ENCODE measurements around the gene MAP3K9.

MAP3K9 gene

GRCh38 chr14:70726651-70727375 lies 82.5 kb downstream of the MAP3K9 start:
- H3K27me3 ChIP-seq (ENCODE audit: insufficient read depth, poor library complexity, severe bottlenecking) = no peaks in the 10 kb centered on the region
- H3K4me3 ChIP-seq (ENCODE audit: severe bottlenecking) = no peak overlapping the region
- DNase-seq (ENCODE audit: low spot score) = no peak
- H3K36me3 ChIP-seq (ENCODE audit: low read depth) = peaks cover 54% of the 10 kb centered on the region
- TF ChIP-seq CTCF (IDR thresholded peaks at IDR 0.05; ENCODE audit: poor library complexity, severe bottlenecking) = no peak
- no peak for ATAC-seq (ENCODE audit: low read depth)
- H3K4me1 ChIP-seq (ENCODE audit: insufficient read depth, poor library complexity, severe bottlenecking) = no peaks in the 10 kb centered on the region
- no peaks in the 10 kb centered on the region for H3K9me3 ChIP-seq (ENCODE audit: severe bottlenecking)
- no peak overlapping the region for H3K27ac ChIP-seq (ENCODE audit: poor library complexity, severe bottlenecking)

GRCh38 chr14:70724944-70725343 lies 84.4 kb downstream of the MAP3K9 start:
- no peak overlapping the region for H3K27ac ChIP-seq (ENCODE audit: poor library complexity, severe bottlenecking)
- TF ChIP-seq CTCF (IDR thresholded peaks at IDR 0.05; ENCODE audit: poor library complexity, severe bottlenecking) = no peak
- H3K9me3 ChIP-seq (ENCODE audit: severe bottlenecking) = no peaks in the 10 kb centered on the region
- DNase-seq (ENCODE audit: low spot score) = no peak
- no peak overlapping the region for H3K4me3 ChIP-seq (ENCODE audit: severe bottlenecking)
- H3K27me3 ChIP-seq (ENCODE audit: insufficient read depth, poor library complexity, severe bottlenecking) = no peaks in the 10 kb centered on the region
- ATAC-seq (ENCODE audit: low read depth) = no peak
- H3K36me3 ChIP-seq (ENCODE audit: low read depth) = peaks cover 35% of the 10 kb centered on the region
- H3K4me1 ChIP-seq (ENCODE audit: insufficient read depth, poor library complexity, severe bottlenecking) = no peaks in the 10 kb centered on the region

GRCh38 chr14:70724110-70724509 lies 85.2 kb downstream of the MAP3K9 start:
- peaks cover 27% of the 10 kb centered on the region for H3K36me3 ChIP-seq (ENCODE audit: low read depth)
- TF ChIP-seq CTCF (IDR thresholded peaks at IDR 0.05; ENCODE audit: poor library complexity, severe bottlenecking) = no peak
- H3K9me3 ChIP-seq (ENCODE audit: severe bottlenecking) = no peaks in the 10 kb centered on the region
- no peak for ATAC-seq (ENCODE audit: low read depth)
- H3K4me1 ChIP-seq (ENCODE audit: insufficient read depth, poor library complexity, severe bottlenecking) = peaks cover 6% of the 10 kb centered on the region
- no peaks in the 10 kb centered on the region for H3K27me3 ChIP-seq (ENCODE audit: insufficient read depth, poor library complexity, severe bottlenecking)
- no peak for DNase-seq (ENCODE audit: low spot score)
- no peak overlapping the region for H3K27ac ChIP-seq (ENCODE audit: poor library complexity, severe bottlenecking)
- no peak overlapping the region for H3K4me3 ChIP-seq (ENCODE audit: severe bottlenecking)

- DNase-seq (ENCODE audit: low spot score) (no peak), ATAC-seq (ENCODE audit: low read depth) (no peak)
- no peaks in the 10 kb centered on the region for H3K27me3 ChIP-seq (ENCODE audit: insufficient read depth, poor library complexity, severe bottlenecking)
- peak overlapping the region; percentile 8 for H3K27ac ChIP-seq (ENCODE audit: poor library complexity, severe bottlenecking)
- H3K36me3 ChIP-seq (ENCODE audit: low read depth) = peaks cover 19% of the 10 kb centered on the region
- H3K4me3 ChIP-seq (ENCODE audit: severe bottlenecking) = no peak overlapping the region
- peaks cover 15% of the 10 kb centered on the region for H3K4me1 ChIP-seq (ENCODE audit: insufficient read depth, poor library complexity, severe bottlenecking)
- TF ChIP-seq CTCF (IDR thresholded peaks at IDR 0.05; ENCODE audit: poor library complexity, severe bottlenecking) = no peak
- H3K9me3 ChIP-seq (ENCODE audit: severe bottlenecking) = no peaks in the 10 kb centered on the region
Measured at GRCh38 chr14:70723276-70723675, 86.0 kb downstream of the MAP3K9 start.

- H3K36me3 ChIP-seq (ENCODE audit: low read depth) = peaks cover 13% of the 10 kb centered on the region
- H3K27ac ChIP-seq (ENCODE audit: poor library complexity, severe bottlenecking) = peak overlapping the region; percentile 8
- ATAC-seq (ENCODE audit: low read depth) (no peak), DNase-seq (ENCODE audit: low spot score) (no peak)
- H3K9me3 ChIP-seq (ENCODE audit: severe bottlenecking) = no peaks in the 10 kb centered on the region
- no peak for TF ChIP-seq CTCF (IDR thresholded peaks at IDR 0.05; ENCODE audit: poor library complexity, severe bottlenecking)
- peaks cover 20% of the 10 kb centered on the region for H3K4me1 ChIP-seq (ENCODE audit: insufficient read depth, poor library complexity, severe bottlenecking)
- no peaks in the 10 kb centered on the region for H3K27me3 ChIP-seq (ENCODE audit: insufficient read depth, poor library complexity, severe bottlenecking)
- H3K4me3 ChIP-seq (ENCODE audit: severe bottlenecking) = no peak overlapping the region
Measured at GRCh38 chr14:70722418-70722817, 86.9 kb downstream of the MAP3K9 start.
